Astrocyte of the hippocampus (primary cell): ENCODE data around the gene PDGFA.
"Not testable (repeated sequence)": the region's sequence is repeated elsewhere in the genome, so short reads cannot be mapped to it uniquely, and the experiment has no call there.

ENCODE experiments used
- DNase-seq: peaks from one replicate; pipeline ENCODE4 v3.0.0; 2011; ENCODE audit warnings: low read depth, low spot score

Gene PDGFA

GRCh38 chr7:552151-552867, 32.7 kb upstream of the PDGFA start:
- DNase-seq, result not testable (repeated sequence)

- DNase-seq, result not testable (repeated sequence)
These were observed 31.9 kb upstream of the PDGFA start for GRCh38 chr7:551615-551970.

GRCh38 chr7:550881-551614, 31.4 kb upstream of the PDGFA start:
- no peak for DNase-seq

GRCh38 chr7:549891-550625, 30.4 kb upstream of the PDGFA start:
- no peak for DNase-seq

- no peak for DNase-seq
These were observed 29.6 kb upstream of the PDGFA start for GRCh38 chr7:549066-549890.

- DNase-seq, result no peak
These were observed 28.8 kb upstream of the PDGFA start for GRCh38 chr7:548401-548800.

- DNase-seq, result no peak
These were observed 25.8 kb upstream of the PDGFA start for GRCh38 chr7:545470-545869.

GRCh38 chr7:544338-545221, 24.9 kb upstream of the PDGFA start:
- DNase-seq, result no peak

- no peak for DNase-seq
These were observed 24.1 kb upstream of the PDGFA start for GRCh38 chr7:543501-544337.

GRCh38 chr7:542713-543500, 23.3 kb upstream of the PDGFA start:
- DNase-seq, result peak; percentile 91

- no peak for DNase-seq
These were observed 22.6 kb upstream of the PDGFA start for GRCh38 chr7:542131-542712.

GRCh38 chr7:541661-542060, 22.0 kb upstream of the PDGFA start:
- DNase-seq, result no peak

- no peak for DNase-seq
These were observed 21.4 kb upstream of the PDGFA start for GRCh38 chr7:540997-541396.

- no peak for DNase-seq
These were observed 20.9 kb upstream of the PDGFA start for GRCh38 chr7:540579-540978.

GRCh38 chr7:539731-540411, 20.2 kb upstream of the PDGFA start:
- peak; percentile 84 for DNase-seq

- DNase-seq, result peak; percentile 22
These were observed 19.4 kb upstream of the PDGFA start for GRCh38 chr7:538764-539685.
